IPS-11a (cell line): ENCODE data around the gene FFAR1.

Source experiments
- H3K4me3 ChIP-seq: one replicate; pipeline ENCODE4 v1.5.1; 2013; ENCODE audit warnings: low read depth, low read length, control low read depth

FFAR1 gene

GRCh38 chr19:35347171-35347929, at the start of gene FFAR1:
TSS of gene FFAR1 (plus strand) at chr19:35347902. CDS start at chr19:35351552, 3,650 bp downstream.
- no peak within 1 kb of the TSS for H3K4me3 ChIP-seq

DNA sequence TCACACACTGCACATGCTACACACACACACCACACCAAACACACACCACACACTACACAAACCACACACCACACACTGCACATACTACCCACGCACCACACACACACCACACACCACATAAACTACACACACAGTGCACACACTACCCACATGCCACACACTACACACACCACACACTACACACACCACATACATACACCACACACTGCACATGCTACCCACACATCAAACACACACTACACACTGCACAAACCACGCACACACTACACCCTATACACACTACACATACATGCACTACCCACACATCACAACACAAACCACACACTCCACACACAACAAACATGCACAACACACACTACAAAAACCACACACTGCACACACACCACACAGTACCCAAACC, 49.8 kb upstream of the FFAR1 start:
- no peak overlapping the region for H3K4me3 ChIP-seq

DNA sequence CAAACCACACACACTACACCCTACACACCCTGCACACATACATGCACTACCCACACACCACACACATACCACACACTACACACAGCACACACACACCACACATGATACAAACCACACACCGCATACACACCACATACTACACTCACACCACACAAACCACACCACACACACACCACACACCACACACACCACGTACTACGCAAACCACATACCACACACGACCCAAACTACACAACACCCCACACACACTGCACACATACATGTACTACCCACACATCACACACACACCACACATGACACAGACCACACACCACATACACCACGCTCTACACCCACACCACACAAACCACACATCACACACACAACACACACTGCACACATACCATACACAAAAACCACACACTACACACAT, 49.1 kb upstream of the FFAR1 start:
- no peak overlapping the region for H3K4me3 ChIP-seq

- no peak overlapping the region for H3K4me3 ChIP-seq
Measured at GRCh38 chr19:35299523-35300338, 48.0 kb upstream of the FFAR1 start.

GRCh38 chr19:35300339-35300649, 47.4 kb upstream of the FFAR1 start:
- no peak overlapping the region for H3K4me3 ChIP-seq

- no peak overlapping the region for H3K4me3 ChIP-seq
Measured at GRCh38 chr19:35301961-35302360, 45.7 kb upstream of the FFAR1 start.

DNA sequence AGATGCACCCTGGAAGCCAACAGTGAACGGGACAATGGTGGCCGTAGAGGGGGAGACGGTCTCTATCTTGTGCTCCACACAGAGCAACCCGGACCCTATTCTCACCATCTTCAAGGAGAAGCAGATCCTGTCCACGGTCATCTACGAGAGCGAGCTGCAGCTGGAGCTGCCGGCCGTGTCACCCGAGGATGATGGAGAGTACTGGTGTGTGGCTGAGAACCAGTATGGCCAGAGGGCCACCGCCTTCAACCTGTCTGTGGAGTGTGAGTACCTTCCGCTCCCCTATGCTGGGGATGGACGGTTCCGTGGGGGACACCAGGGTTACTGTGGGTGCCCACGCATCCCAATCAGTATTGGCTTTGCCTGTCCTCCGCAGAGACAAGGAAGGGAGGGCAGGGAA, 45.3 kb upstream of the FFAR1 start:
- H3K4me3 ChIP-seq = no peak overlapping the region

DNA sequence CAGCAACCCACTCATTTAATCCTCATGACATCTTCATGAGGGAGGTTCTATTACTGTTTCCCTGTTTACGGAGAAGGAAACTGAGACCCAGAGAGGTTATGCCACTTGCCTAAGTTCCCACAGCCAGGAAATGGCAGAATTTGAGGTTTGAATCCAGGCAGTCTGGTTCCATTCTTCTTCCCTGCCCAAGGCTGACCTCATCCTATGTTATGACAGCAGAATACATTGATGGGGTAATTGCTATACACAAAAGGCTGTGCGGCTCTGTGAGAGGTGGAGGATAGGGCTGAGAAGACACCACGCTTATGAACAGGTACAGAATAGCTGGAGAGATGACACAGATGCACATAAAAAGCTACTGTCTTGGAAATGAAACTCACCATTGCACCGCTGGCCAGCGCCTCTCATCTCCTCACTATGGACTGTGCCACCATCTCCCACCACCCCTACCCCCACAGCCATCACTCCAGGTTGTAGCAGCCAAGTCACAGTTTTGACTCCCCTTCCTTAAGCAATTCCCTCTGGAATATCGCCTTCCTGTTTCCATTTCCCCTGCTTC, 44.3 kb upstream of the FFAR1 start:
- H3K4me3 ChIP-seq = no peak overlapping the region

DNA sequence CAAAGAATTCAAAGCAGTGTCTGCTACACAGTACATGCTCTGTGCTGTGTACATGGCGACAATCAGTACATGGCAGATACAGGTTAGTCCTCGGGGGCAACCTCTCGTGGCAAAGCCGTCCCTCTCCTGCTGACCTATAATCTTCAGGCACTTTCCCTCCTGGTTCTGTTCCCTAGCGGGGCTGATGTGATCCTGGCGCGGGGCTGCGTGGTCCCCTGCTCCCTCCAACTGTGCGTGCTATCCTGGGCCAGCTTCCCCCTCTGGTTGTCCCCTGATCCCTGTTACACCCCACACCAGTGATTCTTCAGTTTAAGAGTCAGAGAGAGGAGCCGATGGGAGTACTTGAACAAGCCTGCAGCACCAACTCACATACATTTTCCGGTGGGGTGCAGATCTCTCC, 43.7 kb upstream of the FFAR1 start:
- no peak overlapping the region for H3K4me3 ChIP-seq

- no peak overlapping the region for H3K4me3 ChIP-seq
Measured at GRCh38 chr19:35305181-35305580, 42.5 kb upstream of the FFAR1 start.

GRCh38 chr19:35306473-35307246, 41.0 kb upstream of the FFAR1 start:
- no peak overlapping the region for H3K4me3 ChIP-seq

DNA sequence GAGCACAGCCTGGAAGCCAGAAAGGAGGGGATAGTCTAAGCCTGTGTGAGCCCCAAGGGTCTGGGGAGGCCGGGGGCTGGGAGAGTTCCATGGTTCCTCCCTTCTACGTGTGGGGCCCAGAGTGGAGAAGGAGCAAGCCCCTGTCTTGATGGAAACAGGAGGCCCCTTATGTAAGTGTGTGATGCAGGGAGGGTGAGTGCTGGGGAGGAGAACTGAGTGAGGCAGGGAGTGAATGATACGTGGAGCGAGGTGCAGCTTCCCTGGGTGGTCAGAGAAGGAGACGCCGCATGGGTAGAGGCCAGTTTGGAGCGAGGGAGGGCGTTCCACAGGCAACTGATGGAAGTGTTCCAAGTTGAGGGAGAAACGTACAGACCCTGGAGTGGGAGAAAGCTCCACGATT, 39.8 kb upstream of the FFAR1 start:
- H3K4me3 ChIP-seq = no peak overlapping the region

- H3K4me3 ChIP-seq = no peak overlapping the region
Measured at GRCh38 chr19:35308910-35309309, 38.8 kb upstream of the FFAR1 start.

DNA sequence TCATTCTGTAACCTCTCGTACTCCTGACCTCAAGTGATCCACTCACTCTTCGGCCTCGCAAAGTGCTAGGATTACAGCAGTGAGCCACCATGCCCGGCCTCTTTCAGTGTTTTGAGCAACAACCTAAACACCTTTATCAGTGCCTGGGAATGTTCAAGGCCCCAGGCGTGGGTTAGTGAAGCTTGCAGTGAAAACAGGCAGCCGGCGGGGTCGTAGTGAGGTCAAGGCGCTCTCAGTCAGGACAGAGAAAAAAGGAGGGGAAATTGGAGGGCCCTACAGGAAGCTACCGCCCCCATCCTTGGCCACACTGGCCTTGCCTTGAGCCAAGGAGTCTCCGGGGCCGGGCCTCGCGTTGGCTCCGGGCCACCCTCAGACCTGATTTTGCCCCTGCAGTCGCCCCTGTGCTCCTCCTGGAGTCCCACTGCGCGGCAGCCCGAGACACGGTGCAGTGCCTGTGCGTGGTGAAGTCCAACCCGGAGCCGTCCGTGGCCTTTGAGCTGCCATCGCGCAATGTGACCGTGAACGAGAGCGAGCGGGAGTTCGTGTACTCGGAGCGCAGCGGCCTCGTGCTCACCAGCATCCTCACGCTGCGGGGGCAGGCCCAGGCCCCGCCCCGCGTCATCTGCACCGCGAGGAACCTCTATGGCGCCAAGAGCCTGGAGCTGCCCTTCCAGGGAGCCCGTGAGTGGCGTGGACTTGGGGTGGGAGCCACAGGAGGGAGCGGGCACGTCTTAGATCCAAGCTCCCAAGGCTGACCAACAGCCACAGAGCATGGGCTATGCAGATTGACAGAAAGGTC, 38.0 kb upstream of the FFAR1 start:
- H3K4me3 ChIP-seq = no peak overlapping the region

GRCh38 chr19:35310331-35310730, 37.4 kb upstream of the FFAR1 start:
- no peak overlapping the region for H3K4me3 ChIP-seq

GRCh38 chr19:35310811-35311465, 36.8 kb upstream of the FFAR1 start:
- no peak overlapping the region for H3K4me3 ChIP-seq

GRCh38 chr19:35311901-35312665, 35.6 kb upstream of the FFAR1 start:
- H3K4me3 ChIP-seq = no peak overlapping the region

GRCh38 chr19:35313587-35313986, 34.1 kb upstream of the FFAR1 start:
- no peak overlapping the region for H3K4me3 ChIP-seq

DNA sequence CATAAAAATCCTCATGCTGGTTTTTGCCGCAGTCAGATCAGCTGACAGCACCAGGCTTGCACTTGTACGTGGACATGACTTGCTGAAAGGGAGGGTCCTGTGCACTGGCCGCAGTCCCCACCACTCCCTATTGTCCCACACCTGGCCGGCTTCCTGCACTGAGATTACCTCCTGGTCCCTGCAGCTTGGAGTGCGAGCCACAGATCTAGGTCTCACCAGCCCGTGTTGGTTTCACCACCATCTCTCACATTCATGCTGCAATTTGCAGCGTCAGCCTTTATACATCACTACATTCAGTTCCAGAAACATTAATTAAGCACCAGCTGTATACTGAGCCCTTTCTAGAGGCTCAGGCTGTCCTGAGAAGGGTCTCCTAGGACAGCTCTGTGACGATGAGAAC, 33.7 kb upstream of the FFAR1 start:
- H3K4me3 ChIP-seq = no peak overlapping the region
